GM23248 (cell line): Measurements from ENCODE around the gene TPI1. TPM values are rescaled to one million over a fixed set of nuclear protein-coding genes. Genes with fewer than 3 reads are reported as not detected.

Experiments
- DNase-seq: peaks from one replicate; pipeline ENCODE4 v3.0.0-alpha.2; 2015
- H2AFZ ChIP-seq: fragments of 200-600 bp; sonication (generic); 2 replicates; pipeline ENCODE4 v1.6.1; 2016; ENCODE audit warnings: antibody characterized with exemption
- H3F3A ChIP-seq: fragments of 200-600 bp; sonication (generic); 2 replicates; pipeline ENCODE4 v1.6.1; 2016; ENCODE audit warnings: mild to moderate bottlenecking, antibody characterized with exemption, mixed run types; ENCODE audit not compliant: insufficient read depth
- H3K27ac ChIP-seq: fragments of 200-600 bp; sonication (generic); 2 replicates; pipeline ENCODE4 v1.5.1; 2016; ENCODE audit warnings: mild to moderate bottlenecking
- H3K27me3 ChIP-seq: fragments of 200-600 bp; sonication (generic); replicated peaks from 2 replicates; pipeline ENCODE4 v1.6.1; 2016; ENCODE audit warnings: mild to moderate bottlenecking; ENCODE audit not compliant: insufficient read depth
- H3K36me3 ChIP-seq: fragments of 200-600 bp; sonication (generic); 2 replicates; pipeline ENCODE4 v1.6.1; 2016; ENCODE audit warnings: low read depth, mild to moderate bottlenecking
- H3K4me1 ChIP-seq: fragments of 200-600 bp; sonication (generic); 2 replicates; pipeline ENCODE4 v1.6.1; 2016; ENCODE audit warnings: mild to moderate bottlenecking; ENCODE audit not compliant: insufficient read depth
- H3K4me2 ChIP-seq: fragments of 200-600 bp; sonication (generic); one replicate; pipeline ENCODE4 v1.6.1; 2016; ENCODE audit warnings: mild to moderate bottlenecking; ENCODE audit not compliant: unreplicated experiment
- H3K4me3 ChIP-seq: fragments of 200-600 bp; sonication (generic); 2 replicates; pipeline ENCODE4 v1.5.1; 2016; ENCODE audit warnings: mild to moderate bottlenecking
- H3K79me2 ChIP-seq: fragments of 200-600 bp; sonication (generic); 2 replicates; pipeline ENCODE4 v1.6.1; 2016; ENCODE audit warnings: mild to moderate bottlenecking; ENCODE audit not compliant: insufficient read depth
- H3K9ac ChIP-seq: fragments of 200-600 bp; sonication (generic); 2 replicates; pipeline ENCODE4 v1.6.1; 2016; ENCODE audit warnings: mild to moderate bottlenecking
- H3K9me2 ChIP-seq: fragments of 200-600 bp; sonication (generic); 2 replicates; pipeline ENCODE4 v1.6.1; 2016; ENCODE audit warnings: mixed run types, mild to moderate bottlenecking, moderate library complexity; ENCODE audit not compliant: insufficient read depth
- H3K9me3 ChIP-seq: fragments of 200-600 bp; sonication (generic); one replicate; pipeline ENCODE4 v1.6.1; 2017; ENCODE audit warnings: low read depth
- H4K20me1 ChIP-seq: fragments of 200-600 bp; sonication (generic); 2 replicates; pipeline ENCODE4 v1.6.0; 2016; ENCODE audit not compliant: insufficient read depth
- EZH2 ChIP-seq: fragments of 200-600 bp; sonication (generic); IDR thresholded peaks from 2 replicates; pipeline ENCODE4 v1.6.1; 2018; ENCODE audit warnings: antibody characterized with exemption, mild to moderate bottlenecking; ENCODE audit not compliant: insufficient read depth, poor library complexity, severe bottlenecking
- EZH2phosphoT487 ChIP-seq: fragments of 200-600 bp; sonication (generic); IDR thresholded peaks from 2 replicates; pipeline ENCODE4 v1.6.1; 2018; ENCODE audit warnings: antibody characterized with exemption, moderate library complexity, mild to moderate bottlenecking, low read depth; ENCODE audit not compliant: insufficient read depth
- WGBS, 2 experiments: methylation state at CpG; one replicate each; pipeline ENCODE4 v1.1.6; 2015 to 2017; ENCODE audit warnings: low lambda C conversion rate in 2 of 2, low coverage in 1 of 2; ENCODE audit errors: missing lambda C conversion rate in 2 of 2; 5-methylcytosine and 5-hydroxymethylcytosine counted together
- in situ Hi-C: fragments of 300-500 bp; cut with MboI; formaldehyde crosslinking; loops from 2 replicates; pipeline ENCODE4 v1.15.0; 2020
- polyA plus RNA-seq: library from polyadenylated mRNA; unstranded; fragments of >200 nt; fragmentation: Nextera tagmentation; extraction: Ambion mirVana; gene quantifications from 2 replicates; pipeline ENCODE4 v1.2.1, GENCODE V29; 2016
- total RNA-seq: library from RNA; depleted of rRNA; stranded (reverse); fragments of >200 nt; shearing (Covaris generic); gene quantifications from 2 replicates; pipeline ENCODE4 v1.2.3, GENCODE V29; 2014; rRNA removed

Gene TPI1
- total and polyA plus RNA-seq, 2 experiments from 2014 or later: 1,799 to 1,936 TPM

DNA sequence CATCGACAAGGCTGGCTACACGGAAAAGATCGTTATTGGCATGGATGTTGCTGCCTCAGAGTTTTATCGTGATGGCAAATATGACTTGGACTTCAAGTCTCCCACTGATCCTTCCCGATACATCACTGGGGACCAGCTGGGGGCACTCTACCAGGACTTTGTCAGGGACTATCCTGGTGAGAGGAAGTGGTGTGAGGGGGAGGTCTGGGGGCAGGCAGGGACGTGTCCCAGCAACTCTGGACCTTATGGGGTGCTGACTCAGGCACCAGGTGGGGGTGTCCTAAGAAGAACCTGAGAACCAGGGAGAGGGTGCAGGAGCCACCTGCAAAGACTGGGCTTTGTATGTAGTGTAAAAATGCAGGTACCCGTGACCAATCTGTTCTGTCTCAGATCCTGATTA lies 52.3 kb downstream of the TPI1 start:
- H3K9ac ChIP-seq: no peak overlapping the region
- no peak overlapping the region for H3K4me3 ChIP-seq
- H3K9me3 ChIP-seq: no peaks in the 10 kb centered on the region
- peaks cover 11% of the 10 kb centered on the region; the same call in 1 of the 2 replicates for H3K79me2 ChIP-seq
- no peaks in the 10 kb centered on the region for H3K27me3 ChIP-seq
- H3K27ac ChIP-seq: no peak overlapping the region
- no peaks in the 10 kb centered on the region for H3K36me3 ChIP-seq
- H3F3A ChIP-seq: peaks cover 8% of the 10 kb centered on the region
- H3K4me2 ChIP-seq: no peak overlapping the region
- no peak overlapping the region for H2AFZ ChIP-seq
- in situ Hi-C loops: no loop called here
- DNase-seq: no peak
- WGBS, 2 experiments: 74 to 75% methylated on average over 7 of the region's 7 CpGs
- no peak for TF ChIP-seq EZH2phosphoT487
- no peak for TF ChIP-seq EZH2
- H3K4me1 ChIP-seq: peaks cover 9% of the 10 kb centered on the region
- no peaks in the 10 kb centered on the region for H4K20me1 ChIP-seq
- H3K9me2 ChIP-seq: no peaks in the 10 kb centered on the region

Other genes with a start within 250 kb of the TPI1 start
- gene LPAR5, start 231.6 kb upstream of the TPI1 start, total RNA-seq: not detected in 2 replicates
- gene LPAR5, start 231.6 kb upstream of the TPI1 start, polyA plus RNA-seq: not detected in 2 replicates
- not detected in 2 replicates for gene ACRBP, start 220.1 kb upstream of the TPI1 start, total RNA-seq
- not detected in 2 replicates for gene ACRBP, start 220.1 kb upstream of the TPI1 start, polyA plus RNA-seq
- 31.7 and 39.1 TPM in 2 replicates for gene ING4, start 204.4 kb upstream of the TPI1 start, total RNA-seq
- 43.5 and 46.0 TPM in 2 replicates for gene ING4, start 204.4 kb upstream of the TPI1 start, polyA plus RNA-seq
- 17.3 and 26.2 TPM in 2 replicates for gene ZNF384, start 178.2 kb upstream of the TPI1 start, total RNA-seq
- 23.6 and 26.0 TPM in 2 replicates for gene ZNF384, start 178.2 kb upstream of the TPI1 start, polyA plus RNA-seq
- 0.11 TPM in 1 of 2 replicates, not detected in the other for gene PIANP, start 166.7 kb upstream of the TPI1 start, total RNA-seq
- gene PIANP, start 166.7 kb upstream of the TPI1 start, polyA plus RNA-seq: 0.60 and 0.75 TPM in 2 replicates
- gene COPS7A, start 143.5 kb upstream of the TPI1 start, total RNA-seq: 94.5 and 123 TPM in 2 replicates
- gene COPS7A, start 143.5 kb upstream of the TPI1 start, polyA plus RNA-seq: 133 and 135 TPM in 2 replicates
- gene MLF2, start 114.4 kb upstream of the TPI1 start, total RNA-seq: 252 and 313 TPM in 2 replicates
- 386 and 389 TPM in 2 replicates for gene MLF2, start 114.4 kb upstream of the TPI1 start, polyA plus RNA-seq
- gene PTMS, start 101.2 kb upstream of the TPI1 start, total RNA-seq: 109 and 130 TPM in 2 replicates
- gene PTMS, start 101.2 kb upstream of the TPI1 start, polyA plus RNA-seq: 238 and 250 TPM in 2 replicates
- not detected in 2 replicates for gene LAG3, start 95.0 kb upstream of the TPI1 start, total RNA-seq
- gene LAG3, start 95.0 kb upstream of the TPI1 start, polyA plus RNA-seq: 0.29 TPM in 1 of 2 replicates, not detected in the other
- not detected in 2 replicates for gene CD4, start 78.0 kb upstream of the TPI1 start, total RNA-seq
- gene CD4, start 78.0 kb upstream of the TPI1 start, polyA plus RNA-seq: not detected in 2 replicates
- gene GPR162, start 45.7 kb upstream of the TPI1 start, total RNA-seq: 0.51 and 2.8 TPM in 2 replicates
- gene GPR162, start 45.7 kb upstream of the TPI1 start, polyA plus RNA-seq: 0.14 and 0.21 TPM in 2 replicates
- gene P3H3, start 39.1 kb upstream of the TPI1 start, total RNA-seq: 32.5 and 43.0 TPM in 2 replicates
- 37.6 and 39.1 TPM in 2 replicates for gene P3H3, start 39.1 kb upstream of the TPI1 start, polyA plus RNA-seq
- gene GNB3, start 26.6 kb upstream of the TPI1 start, total RNA-seq: 1.0 and 3.2 TPM in 2 replicates
- 1.5 and 2.2 TPM in 2 replicates for gene GNB3, start 26.6 kb upstream of the TPI1 start, polyA plus RNA-seq
- gene CDCA3, start 16.2 kb upstream of the TPI1 start, total RNA-seq: 19.6 and 23.9 TPM in 2 replicates
- 30.2 and 31.4 TPM in 2 replicates for gene CDCA3, start 16.2 kb upstream of the TPI1 start, polyA plus RNA-seq
- gene USP5, start 15.4 kb upstream of the TPI1 start, total RNA-seq: 96.2 and 97.5 TPM in 2 replicates
- 73.2 and 77.9 TPM in 2 replicates for gene USP5, start 15.4 kb upstream of the TPI1 start, polyA plus RNA-seq
- gene SPSB2, start 5.8 kb downstream of the TPI1 start, total RNA-seq: 4.4 and 4.6 TPM in 2 replicates
- 4.1 and 4.8 TPM in 2 replicates for gene SPSB2, start 5.8 kb downstream of the TPI1 start, polyA plus RNA-seq
- 4.3 and 4.6 TPM in 2 replicates for gene LRRC23, start 37.3 kb downstream of the TPI1 start, total RNA-seq
- 4.5 and 6.2 TPM in 2 replicates for gene LRRC23, start 37.3 kb downstream of the TPI1 start, polyA plus RNA-seq
- 10.1 and 16.3 TPM in 2 replicates for gene ENO2, start 47.0 kb downstream of the TPI1 start, total RNA-seq
- gene ENO2, start 47.0 kb downstream of the TPI1 start, polyA plus RNA-seq: 32.8 and 34.2 TPM in 2 replicates
- gene ATN1, start 60.4 kb downstream of the TPI1 start, total RNA-seq: 6.5 and 8.7 TPM in 2 replicates
- 13.3 and 14.7 TPM in 2 replicates for gene ATN1, start 60.4 kb downstream of the TPI1 start, polyA plus RNA-seq
- gene RNU7-1, start 76.3 kb downstream of the TPI1 start, total RNA-seq: not detected in 2 replicates
- not detected in 2 replicates for gene RNU7-1, start 76.3 kb downstream of the TPI1 start, polyA plus RNA-seq
- 261 and 264 TPM in 2 replicates for gene C12orf57, start 76.5 kb downstream of the TPI1 start, total RNA-seq
- gene C12orf57, start 76.5 kb downstream of the TPI1 start, polyA plus RNA-seq: 247 and 257 TPM in 2 replicates
- gene PTPN6, start 83.8 kb downstream of the TPI1 start, total RNA-seq: not detected in 2 replicates
- gene PTPN6, start 83.8 kb downstream of the TPI1 start, polyA plus RNA-seq: 0.21 and 0.35 TPM in 2 replicates
- gene PHB2, start 103.1 kb downstream of the TPI1 start, total RNA-seq: 212 and 221 TPM in 2 replicates
- 130 and 137 TPM in 2 replicates for gene PHB2, start 103.1 kb downstream of the TPI1 start, polyA plus RNA-seq
- gene EMG1, start 103.4 kb downstream of the TPI1 start, total RNA-seq: 25.9 and 39.2 TPM in 2 replicates
- gene EMG1, start 103.4 kb downstream of the TPI1 start, polyA plus RNA-seq: 68.6 and 72.1 TPM in 2 replicates
- 7.7 and 11.8 TPM in 2 replicates for gene LPCAT3, start 150.9 kb downstream of the TPI1 start, total RNA-seq
- gene LPCAT3, start 150.9 kb downstream of the TPI1 start, polyA plus RNA-seq: 19.7 and 20.4 TPM in 2 replicates
- 174 and 200 TPM in 2 replicates for gene C1S, start 193.2 kb downstream of the TPI1 start, total RNA-seq
- gene C1S, start 193.2 kb downstream of the TPI1 start, polyA plus RNA-seq: 195 and 198 TPM in 2 replicates
- 51.1 and 52.2 TPM in 2 replicates for gene C1R, start 224.9 kb downstream of the TPI1 start, total RNA-seq
- gene C1R, start 224.9 kb downstream of the TPI1 start, polyA plus RNA-seq: 75.0 and 78.9 TPM in 2 replicates
- gene C1RL, start 241.7 kb downstream of the TPI1 start, total RNA-seq: 22.2 and 26.7 TPM in 2 replicates
- gene C1RL, start 241.7 kb downstream of the TPI1 start, polyA plus RNA-seq: 14.3 and 14.9 TPM in 2 replicates